ENCODE data around the gene TMEM45A. TPM values are rescaled to one million over a fixed set of nuclear protein-coding genes. Genes with fewer than 3 reads are reported as not detected.

The TMEM45A gene
- total RNA-seq, 1 experiment from 2014 or later: 10.1 TPM

GRCh38 chr3:100563228-100563627 lies 70.8 kb downstream of the TMEM45A start:
- no peak overlapping the region for H3K56ac ChIP-seq (ENCODE audit: insufficient read length, low read depth, low read length)
- no peak overlapping the region for H2AK5ac ChIP-seq (ENCODE audit: insufficient read length, low read length)
- no peak overlapping the region for H3K23ac ChIP-seq (ENCODE audit: insufficient read length, low read depth, low read length)
- H3K4me1 ChIP-seq (ENCODE audit: insufficient read depth, low read length): peaks cover 4% of the 10 kb centered on the region; the same call in 1 of the 2 replicates
- Mint-ChIP-seq H3K4me3 (no peak overlapping the region), H3K27ac (peak overlapping the region in 2 of 3 experiments; percentile 35 to 92; a peak in 3 of 7 replicates), H3K36me3 (ENCODE audit: insufficient read depth in 1 of 3, low read depth in 3 of 3) (no peaks in the 10 kb centered on the region), H3K9me3 (no peaks in the 10 kb centered on the region), H3K27me3 (ENCODE audit: low read depth) (no peaks in the 10 kb centered on the region), H3K4me1 (peaks cover 26% of the 10 kb centered on the region in 2 experiments)
- no peak overlapping the region for H2BK20ac ChIP-seq (ENCODE audit: low read depth, low read length, poor library complexity, severe bottlenecking)
- H2BK15ac ChIP-seq (ENCODE audit: low read depth, low read length): no peak overlapping the region
- H4K8ac ChIP-seq (replicated peaks; ENCODE audit: insufficient read length, low read depth, low read length): no peak overlapping the region
- H3K79me2 ChIP-seq (ENCODE audit: insufficient read depth, low read length): no peaks in the 10 kb centered on the region
- H4K5ac ChIP-seq (ENCODE audit: insufficient read length, low read depth, low read length): no peak overlapping the region
- H2BK120ac ChIP-seq (ENCODE audit: low read depth, low read length, poor library complexity, severe bottlenecking): no peak overlapping the region
- H4K20me1 ChIP-seq (ENCODE audit: control insufficient read depth, insufficient read depth, insufficient read length): no peaks in the 10 kb centered on the region
- H2AFZ ChIP-seq (ENCODE audit: low read length): no peak overlapping the region
- H3K23me2 ChIP-seq (ENCODE audit: insufficient read length, low read depth, low read length, poor library complexity, severe bottlenecking): no peaks in the 10 kb centered on the region
- H3K4me2 ChIP-seq (ENCODE audit: insufficient read depth, insufficient read length, low read length): no peak overlapping the region
- H3K27me3 ChIP-seq (ENCODE audit: insufficient read depth, low read length): no peaks in the 10 kb centered on the region
- H3K9me3 ChIP-seq (ENCODE audit: control insufficient read depth, low read depth, low read length): no peaks in the 10 kb centered on the region
- WGBS (ENCODE audit: extremely low coverage, insufficient read length, low lambda C conversion rate): no CpG with 5 or more reads among the region's 1 CpG
- no peak overlapping the region for H3K9ac ChIP-seq (ENCODE audit: extremely low read depth, insufficient read length, low read length)
- H4K91ac ChIP-seq (ENCODE audit: insufficient read length, low read depth, low read length): no peak overlapping the region
- no peak for TF ChIP-seq CTCF (conservative IDR thresholded peaks at IDR 0.05)
- no peak overlapping the region for H3T11ph ChIP-seq (ENCODE audit: low read length)
- no peak overlapping the region for H3K14ac ChIP-seq (ENCODE audit: insufficient read depth, low read length)
- H3K18ac ChIP-seq (ENCODE audit: insufficient read length, low read depth, low read length): no peak overlapping the region
- H3K4ac ChIP-seq (ENCODE audit: low read depth, low read length): no peak overlapping the region
- no peak for DNase-seq
- H2BK5ac ChIP-seq (ENCODE audit: insufficient read length, low read length): no peak overlapping the region
- H2BK12ac ChIP-seq (ENCODE audit: insufficient read length, low read depth, low read length): no peak overlapping the region
- H3K27ac ChIP-seq (ENCODE audit: insufficient read length, low read depth, low read length): no peak overlapping the region
- no peaks in the 10 kb centered on the region for H3K79me1 ChIP-seq (ENCODE audit: insufficient read depth, low read depth, low read length, poor library complexity, severe bottlenecking)
